Superior temporal gyrus (tissue), 1 donor: Measurements from ENCODE around the gene CDH23.

Experiments used
- DNase-seq: peaks from one replicate; pipeline ENCODE4 v3.0.0-alpha.2; 2016; ENCODE audit errors: extremely low spot score

The CDH23 gene

DNA sequence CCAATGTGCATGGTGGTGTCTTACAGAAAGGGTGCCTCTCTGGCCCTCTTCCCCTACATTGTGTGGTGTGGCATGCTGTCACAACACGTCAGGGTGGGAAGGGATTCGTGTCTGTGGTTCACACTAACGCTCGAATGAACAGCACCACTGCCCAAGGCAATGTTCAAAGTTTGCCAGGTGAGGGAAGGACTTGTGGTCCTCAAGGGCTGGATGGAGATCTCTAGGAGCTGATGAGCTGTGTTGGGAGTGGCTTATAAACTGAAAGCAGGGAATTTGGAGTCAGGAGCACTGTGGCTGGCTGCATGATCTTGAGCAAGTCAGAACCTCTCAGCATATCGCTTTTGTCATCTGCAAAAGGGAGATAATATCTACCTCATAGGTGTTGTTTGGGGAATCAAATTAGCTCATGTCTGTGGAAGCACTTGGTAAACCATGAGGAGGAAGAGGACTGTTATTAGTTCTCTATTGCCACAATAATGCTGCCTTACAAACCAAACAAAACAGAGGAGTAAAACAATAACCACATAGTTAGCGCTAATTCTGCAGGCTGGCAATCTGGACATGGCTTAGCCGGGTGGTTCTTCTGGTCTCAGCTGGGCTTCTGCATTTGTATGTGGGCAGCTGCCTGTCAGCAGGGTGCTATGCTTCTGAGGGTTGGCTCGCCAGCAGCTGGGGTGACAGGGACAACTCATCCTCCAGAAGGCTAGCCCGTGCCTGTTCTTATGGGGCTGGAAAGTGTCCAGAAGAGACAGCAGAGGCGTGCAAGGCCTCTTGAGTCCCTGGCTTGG lies 345.8 kb downstream of the CDH23 start:
- DNase-seq, result no peak

DNA sequence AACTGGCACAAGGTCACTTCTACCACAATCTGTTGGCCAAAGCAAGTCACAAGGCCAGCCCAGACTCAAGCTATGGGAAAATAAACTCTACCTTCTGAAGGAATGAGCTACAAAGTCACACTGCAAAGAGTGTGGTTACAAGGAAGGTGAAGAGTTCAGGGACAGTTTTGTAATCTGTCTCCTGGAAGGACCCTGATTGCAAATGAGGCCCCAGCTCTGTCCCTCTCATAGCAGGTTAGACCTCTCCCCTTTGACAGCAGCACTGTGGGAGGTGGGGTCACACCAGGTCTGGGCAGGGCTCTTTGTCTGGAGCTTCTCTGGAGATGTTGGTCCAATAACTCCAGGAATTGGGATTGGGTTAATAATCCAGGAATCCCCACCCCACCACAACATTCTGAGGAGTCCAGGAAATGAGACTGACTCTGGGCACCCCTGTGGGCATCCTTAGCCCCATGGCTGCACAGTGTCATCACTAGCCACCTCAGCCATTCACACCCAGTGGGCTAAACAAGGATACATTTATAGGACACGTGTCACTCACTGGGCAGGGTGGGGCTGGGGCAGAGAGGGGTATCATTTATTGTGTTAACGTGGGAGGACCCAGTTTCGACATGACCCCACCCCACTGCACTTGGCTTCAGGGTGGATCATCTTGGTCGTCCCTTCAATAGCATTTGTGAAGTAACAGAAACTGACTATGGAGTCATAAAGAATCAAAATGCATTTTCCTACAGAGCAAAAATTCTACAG lies 346.5 kb downstream of the CDH23 start:
- no peak for DNase-seq

DNA sequence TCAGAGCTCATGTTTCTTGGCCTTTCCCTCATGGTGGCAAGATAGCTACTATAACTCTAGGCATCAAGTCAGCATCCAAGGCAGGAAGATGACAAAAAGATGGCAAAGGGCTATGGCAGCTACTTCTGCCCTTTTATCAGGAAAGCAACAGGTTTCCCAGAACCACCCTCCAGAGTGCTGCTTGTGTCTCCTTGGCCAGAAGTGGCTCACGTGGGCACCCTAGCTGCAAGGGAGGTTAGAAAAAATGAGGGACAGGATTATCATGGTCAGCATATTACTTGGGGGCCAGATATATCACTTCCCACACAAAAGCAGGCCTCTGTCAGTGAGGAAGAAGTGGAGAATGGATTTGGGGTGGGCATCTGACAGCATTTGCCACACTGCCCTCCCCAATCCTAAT lies 347.1 kb downstream of the CDH23 start:
- no peak for DNase-seq

DNA sequence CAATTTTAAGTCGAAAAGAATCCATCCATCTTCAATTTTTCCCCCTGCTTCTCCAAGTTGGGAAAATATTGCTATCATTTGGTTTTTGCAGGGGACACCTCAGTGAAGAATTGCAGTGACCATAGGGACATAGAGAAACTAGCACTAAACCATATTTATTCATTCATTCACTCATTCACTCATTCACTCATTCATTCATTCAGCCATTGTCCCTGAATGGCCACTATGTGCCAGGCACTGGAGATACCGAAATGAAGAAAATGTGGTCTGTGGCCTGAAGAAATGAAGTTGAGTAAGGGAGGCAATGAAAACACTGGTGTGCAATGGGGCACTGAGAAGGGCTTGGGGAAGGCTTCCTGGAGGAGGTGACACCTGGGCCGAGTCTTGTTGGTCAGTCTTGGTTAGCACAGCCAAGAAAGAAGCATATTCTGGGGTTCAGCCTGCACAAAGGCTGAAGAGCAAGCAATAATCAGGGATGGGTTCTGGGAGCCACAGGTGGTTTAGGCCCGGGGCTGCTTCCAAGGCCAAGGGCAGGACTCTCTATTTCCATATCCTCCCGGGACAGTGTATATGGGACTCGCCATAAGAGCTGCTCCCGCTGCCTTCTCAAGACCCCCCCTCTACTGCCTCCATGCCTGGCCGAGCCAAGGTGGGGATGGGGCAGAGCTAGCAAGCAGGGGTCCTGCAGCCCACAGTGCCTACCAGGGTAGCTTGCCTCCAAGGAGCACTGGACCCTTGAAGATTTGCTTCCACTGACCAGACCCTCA lies 348.4 kb downstream of the CDH23 start:
- no peak for DNase-seq

DNA sequence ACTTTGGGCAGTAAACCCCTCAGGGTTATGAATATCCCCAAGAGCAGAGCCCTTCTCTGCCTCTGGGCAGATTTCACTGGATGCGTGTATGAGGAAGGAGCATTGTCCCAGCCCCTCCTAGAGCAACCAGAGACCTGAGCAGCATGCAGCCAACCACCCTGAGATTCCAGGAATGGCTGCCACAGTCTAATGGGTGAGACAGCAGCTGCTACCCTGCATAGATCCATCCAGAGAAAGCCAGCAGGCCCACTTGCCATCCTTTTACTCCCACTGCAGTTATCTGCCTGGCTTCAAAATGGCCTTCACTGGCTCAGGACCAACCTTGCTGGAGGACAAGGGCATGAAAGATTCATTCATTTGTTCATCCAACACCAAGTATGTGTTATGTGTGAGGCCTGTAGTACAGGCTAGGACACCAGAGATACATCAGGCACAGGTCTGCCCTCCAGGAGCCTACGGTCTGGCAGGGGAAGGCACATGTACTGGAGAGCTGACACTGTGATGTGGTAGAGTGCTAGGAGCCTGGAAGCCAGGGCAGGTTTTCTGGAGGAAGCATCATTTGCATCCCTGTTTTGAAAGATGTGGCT lies 349.0 kb downstream of the CDH23 start:
- no peak for DNase-seq

DNA sequence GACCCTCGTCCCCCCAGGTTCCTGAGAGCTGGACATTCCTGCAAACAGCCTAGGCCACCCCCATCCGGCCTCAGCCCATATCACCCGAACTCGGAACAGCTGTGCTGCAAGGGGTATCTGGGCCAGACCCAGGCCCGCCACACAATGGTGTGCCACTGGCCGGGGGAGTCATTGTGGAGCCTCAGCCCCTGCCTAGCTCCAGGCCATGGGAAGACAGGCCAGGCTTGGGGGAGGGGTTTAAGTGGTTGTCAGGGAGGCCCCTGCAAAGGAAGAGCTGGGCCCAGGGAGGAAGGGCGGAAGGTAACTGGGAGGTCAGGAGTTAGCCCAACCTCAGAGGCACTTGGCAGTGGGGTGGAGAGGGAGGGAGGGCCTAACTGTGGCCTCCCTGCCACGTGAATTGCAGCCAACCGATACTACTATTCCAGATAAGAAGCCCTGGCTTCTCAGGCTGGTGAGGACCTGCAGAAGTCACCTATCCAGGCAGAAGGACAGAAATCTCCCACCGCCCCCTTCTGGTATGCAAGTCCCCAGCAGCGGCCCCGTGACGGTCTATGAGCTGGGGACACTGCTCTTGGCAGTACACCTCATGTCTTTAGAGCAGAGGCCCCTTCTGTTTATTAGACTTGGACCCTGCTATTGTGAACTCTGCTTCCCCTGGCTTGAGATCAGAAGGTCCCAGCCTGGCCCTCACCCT lies 349.8 kb downstream of the CDH23 start:
- no peak for DNase-seq

DNA sequence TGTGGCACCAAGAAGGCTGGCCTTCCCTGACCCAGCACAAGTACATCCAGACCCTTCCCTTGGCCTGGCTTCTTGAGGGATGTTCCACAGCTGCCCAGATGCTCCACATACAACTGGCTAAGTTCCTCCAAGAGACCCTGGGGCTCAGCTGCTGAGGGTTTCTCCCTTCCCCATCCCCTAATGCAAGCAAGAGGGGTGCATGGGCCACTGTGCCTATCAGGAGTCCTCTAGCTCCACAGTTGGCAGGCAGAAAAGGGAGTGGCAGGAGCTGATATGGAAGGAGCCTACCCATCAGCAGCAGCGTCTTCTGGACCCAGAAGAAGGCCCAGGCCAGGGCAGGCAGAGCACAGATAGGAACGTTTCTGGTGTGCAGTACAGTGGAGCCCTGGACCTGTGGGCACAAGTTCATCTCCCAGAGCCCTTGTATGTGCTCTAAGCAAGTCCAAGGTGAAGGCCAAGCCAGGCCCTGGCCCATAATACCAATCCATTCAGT lies 350.4 kb downstream of the CDH23 start:
- DNase-seq, result no peak

DNA sequence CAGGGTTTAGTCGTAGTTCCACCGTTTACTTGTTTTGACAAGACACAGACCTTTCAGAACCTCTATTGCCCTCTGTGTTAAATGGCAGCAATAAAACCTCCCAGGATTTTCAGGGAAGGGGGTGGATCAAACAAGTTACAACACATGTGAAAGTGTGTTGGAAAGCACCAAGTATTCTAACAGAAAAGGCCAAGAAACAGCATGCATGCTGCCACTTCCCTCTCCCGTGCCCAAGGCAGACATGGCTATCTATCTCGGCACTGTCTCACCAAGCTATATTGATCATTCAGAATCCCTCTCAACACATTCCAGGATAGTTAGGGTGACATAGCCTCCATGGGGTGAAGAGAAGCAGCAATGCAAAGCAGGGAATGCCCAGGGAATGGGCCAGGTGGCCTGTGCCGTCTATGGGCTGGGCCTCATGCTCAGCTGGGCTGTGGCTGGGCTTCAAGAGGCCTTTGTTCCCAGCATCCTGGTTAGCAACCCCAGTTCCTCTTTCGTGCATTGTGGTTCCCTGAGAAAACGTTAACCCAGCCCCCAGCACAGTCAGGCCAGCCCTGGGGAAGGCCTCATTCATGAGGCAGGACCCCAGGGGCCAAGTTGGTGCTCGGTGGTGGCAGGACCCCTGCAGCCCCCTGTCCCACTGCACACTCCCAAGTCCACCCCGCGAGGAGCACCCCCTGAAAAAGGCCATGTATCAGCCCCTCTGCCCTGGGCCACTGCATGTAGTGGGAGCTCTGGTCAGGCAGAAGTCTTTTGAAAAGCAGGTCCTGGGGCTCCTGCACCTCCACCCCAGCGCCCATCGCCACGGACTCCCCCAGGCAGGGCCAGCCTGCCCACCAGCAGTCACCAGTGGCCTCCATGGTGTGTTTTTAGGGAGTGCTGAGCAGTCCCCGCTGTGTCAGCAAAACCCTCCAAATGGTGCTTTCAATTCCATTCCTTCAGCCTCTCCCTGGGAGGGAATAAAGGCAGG lies 351.1 kb downstream of the CDH23 start:
- DNase-seq, result no peak

DNA sequence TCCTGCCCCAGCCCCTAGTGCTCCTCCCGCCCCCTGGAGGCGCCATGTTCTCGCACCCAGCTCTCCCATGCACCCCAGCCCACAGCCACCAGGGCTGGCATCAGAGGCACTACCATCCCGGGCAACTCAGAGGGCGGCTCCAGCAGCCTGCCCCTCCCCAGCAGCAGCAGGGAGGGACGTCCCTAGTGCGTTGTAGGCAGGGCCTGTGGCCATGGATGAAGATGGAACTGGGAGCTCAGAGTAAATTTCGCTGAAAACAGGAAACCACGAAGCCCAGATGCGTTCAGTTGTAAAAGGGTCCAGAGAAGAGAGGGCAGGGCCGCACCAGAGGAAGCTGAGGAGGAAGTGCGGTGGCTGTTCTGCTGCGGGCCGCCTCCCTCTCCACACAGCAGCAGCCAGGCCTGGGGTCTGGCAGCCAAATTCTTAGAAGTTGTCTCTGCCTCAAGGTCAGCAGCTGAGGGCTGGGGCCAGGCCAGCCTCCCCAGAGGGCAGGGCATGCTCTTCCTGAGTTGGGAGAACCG lies 352.0 kb downstream of the CDH23 start:
- no peak for DNase-seq

DNA sequence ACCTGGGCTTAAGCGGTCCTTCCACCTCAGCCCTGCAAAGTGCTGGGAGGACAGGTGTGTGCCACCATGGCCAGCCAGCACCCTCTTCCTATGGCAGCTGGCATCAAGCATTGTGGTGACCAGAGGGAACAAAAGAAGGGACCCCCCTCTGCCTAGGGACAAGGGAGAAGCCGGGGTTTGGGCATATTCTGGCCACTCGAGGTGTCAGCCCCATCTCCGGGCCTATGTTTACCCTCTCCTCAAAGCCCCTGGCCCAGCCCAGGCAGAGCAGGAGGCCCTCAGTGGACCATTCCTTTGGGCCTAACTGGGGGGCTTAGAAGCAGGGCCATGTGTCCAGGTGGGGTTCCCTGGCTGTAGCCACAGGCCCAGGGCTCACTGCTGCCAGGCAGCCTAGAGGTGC lies 352.7 kb downstream of the CDH23 start:
- DNase-seq, result no peak

DNA sequence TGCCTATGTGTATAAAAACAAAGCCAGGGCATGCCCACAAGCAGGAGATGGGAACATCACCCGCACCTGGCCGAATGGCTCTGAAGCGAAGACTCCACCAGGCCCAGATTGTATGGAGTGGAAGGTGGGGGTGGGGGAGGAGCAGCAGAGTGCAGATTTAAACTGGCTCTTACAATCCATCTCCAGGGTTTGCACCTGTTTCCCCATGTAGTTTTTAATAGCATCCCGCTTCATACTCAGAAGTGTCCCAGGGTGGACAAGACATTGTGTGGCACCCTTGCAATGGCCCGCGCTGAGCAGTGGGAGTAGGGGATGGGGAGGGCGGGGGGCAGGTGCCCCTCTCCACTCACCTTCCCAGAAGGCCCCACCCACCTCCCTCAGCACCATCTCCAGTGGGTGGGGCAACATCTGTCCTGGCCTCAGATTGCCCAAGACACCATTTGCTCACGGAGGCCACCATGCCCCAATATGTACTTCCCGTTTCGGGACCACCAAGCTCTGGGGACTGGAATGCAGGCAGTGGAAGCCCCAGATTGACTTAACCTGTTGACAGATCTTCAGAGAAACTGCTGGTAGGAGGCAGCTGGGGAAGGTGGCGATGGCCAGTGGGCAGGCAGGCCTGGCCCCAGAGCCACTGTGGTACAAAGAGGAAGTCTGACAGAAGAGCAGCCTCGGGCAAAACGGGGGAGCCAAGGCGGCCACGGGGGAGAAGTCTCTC lies 353.6 kb downstream of the CDH23 start:
- DNase-seq, result no peak

DNA sequence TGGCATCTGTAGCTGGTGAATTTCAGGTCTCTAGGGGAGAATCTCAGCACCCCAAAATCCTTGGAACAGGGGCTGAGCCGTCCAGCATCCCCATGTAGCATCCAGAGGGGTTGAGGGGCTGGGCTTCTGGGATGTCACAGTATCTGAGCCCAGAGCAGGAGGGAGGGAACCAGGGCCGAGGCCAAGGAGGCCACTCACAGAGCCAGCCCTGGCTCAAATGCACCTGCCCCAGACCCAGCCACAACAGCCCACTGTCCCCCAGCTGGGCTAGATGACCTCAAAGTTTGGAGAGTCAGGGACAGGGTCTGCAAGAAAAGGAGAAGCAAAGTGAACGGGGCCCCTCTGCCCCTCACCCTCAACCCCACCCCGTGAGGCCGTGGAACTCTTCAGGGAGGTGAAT lies 354.3 kb downstream of the CDH23 start:
- no peak for DNase-seq

DNA sequence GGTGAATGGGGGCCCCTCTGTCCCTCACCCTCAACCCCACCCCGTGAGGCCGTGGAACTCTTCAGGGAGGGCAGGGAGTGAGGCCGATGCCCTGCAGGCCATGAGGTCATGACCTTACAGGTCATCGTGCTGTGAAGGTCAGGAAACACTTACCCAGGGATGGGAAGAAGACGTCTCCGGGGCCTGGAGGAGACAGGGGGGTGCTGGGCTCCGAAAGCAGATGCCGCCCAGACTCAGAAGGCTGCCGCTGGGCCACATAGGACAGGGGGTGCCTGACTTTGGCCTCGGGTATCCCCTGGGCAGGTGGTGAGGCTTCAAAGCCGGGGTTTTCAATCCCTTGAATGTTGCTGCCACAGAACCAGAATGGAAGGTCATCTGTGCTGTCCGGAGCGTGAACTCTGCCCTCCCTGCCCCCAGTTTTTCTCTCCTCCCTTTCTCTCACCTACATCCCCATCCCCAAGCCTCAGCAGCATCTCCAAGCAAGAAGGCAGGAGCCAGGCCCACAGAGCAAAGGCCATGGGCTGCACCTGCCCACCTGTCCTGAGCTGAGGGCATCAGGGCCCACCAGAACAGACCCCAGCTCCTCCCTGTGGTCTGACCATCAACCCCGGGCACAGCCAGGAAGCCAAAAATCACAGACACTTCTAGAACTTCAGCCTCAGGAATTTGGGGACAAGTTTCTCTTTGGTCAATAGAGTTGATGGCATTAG lies 354.9 kb downstream of the CDH23 start:
- no peak for DNase-seq

DNA sequence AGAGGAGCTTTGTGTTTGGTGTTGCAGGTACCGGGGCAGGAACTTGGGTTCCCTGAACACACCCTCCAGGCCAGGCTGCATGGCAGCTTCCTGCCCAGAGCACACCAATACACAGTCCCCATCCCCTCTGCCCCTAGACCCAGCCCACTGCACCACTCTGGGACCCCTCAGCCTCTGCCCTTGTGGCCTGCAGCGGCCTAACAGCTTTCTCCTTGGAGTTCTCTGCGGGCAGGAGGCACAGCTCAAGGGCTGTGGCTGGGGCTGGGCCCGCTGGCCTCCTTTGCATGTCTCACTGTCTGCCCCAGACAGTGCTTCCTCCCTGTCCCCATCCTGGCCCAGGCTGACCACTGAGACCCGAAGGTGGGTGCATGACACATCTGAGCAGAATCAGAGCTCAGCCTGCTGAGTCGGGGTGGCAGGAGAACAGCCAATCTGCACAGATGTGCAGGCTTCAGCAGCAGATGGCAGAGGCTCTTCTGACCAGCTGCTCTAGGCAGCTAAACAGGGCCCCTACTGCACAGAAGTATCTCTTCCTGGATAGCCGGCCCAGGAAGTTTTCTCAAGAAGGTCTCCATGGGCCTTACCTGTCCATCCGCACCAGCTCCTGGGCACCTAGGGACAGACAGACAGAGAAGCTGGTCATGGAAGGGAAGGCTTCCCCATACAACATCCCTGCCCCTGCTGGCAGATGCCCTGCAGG lies 355.8 kb downstream of the CDH23 start:
- no peak for DNase-seq

DNA sequence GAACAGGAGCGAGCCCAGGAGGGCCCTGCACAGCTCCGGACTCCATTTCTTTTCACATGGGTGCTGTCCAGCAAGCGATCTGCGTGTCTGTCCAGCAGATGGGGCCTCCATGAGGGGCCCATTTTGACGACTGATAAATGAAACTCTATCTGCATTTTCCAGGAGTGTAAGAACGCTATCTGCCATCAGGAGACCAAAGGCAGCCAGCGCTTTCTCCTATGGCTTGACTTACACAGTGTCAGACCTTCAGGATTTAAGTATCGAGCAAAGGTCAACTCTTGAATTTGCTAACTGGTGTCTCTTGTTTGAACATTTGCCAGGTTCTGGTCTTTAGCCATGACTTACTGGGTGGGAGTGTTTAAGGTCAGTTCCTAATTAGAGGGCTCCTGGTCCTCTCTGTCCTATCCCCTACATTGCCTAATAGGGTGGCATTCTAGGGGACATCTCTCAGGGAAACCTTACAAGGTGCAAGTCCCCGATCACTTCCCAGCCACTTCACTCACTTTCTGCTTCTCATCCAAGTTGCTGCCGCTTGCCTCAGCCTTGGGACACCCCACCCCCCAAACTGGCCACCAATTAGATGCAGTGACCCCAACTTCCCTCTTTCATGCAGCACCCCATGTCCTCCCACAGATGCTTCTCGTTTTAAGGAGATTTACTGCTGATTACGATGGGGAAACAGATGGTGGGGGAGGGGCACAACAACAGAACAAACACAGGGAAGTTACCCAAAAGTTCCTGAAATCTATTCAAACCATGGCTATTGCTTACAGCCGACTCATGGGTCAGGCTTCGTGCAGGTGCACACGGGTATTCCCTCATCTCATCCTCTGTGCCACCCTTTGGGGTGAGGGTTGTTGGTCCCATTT lies 356.6 kb downstream of the CDH23 start:
- no peak for DNase-seq

DNA sequence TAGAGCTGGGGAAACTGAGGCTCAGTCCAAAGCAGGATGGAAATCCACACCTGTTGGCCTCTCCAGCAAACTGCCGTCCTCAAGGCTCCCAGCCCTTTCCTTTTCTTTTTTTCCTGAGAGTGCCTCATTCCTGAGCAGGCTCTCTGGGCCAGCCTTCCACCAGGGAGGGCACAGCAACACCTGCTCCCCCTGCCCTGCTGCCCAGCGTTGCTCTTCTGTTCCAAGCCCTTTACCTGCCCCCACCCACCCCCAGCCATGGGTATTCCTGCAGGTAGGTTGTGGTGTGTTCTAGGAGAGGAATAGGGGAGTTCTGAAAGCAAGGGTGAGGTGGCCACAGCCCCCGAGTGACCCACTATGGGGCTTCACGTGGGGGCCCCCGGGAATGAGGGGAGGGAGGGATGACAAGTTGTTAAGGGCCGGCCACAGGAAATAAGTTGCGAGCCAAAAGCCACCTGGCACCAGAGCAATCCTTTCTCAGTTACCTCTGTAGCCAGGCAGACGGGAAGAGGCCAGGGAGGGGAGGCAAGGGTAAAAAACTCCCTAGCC lies 357.3 kb downstream of the CDH23 start:
- DNase-seq, result no peak

DNA sequence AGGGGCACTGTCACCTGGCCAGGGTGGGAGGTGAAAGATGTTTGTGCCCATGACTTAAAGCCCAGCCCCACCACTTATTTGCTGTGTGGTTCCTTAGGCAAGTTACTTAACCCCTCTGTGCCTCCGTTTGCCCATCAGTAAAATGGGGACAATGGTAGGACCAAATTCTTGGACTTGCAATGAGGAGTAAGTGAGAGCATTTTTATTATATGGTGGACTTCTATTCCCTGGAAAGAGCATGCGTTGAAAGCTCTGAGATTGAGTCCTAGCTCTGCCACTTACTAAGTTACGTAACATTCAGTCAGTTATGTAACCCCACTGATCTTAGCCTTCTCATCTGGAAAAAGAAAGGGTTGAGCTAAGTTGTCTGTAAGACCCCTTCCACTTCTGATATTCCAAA lies 357.8 kb downstream of the CDH23 start:
- DNase-seq, result no peak
